Femur (tissue), 1 donor: ENCODE data around the gene GIPC1.

Experiments
- DNase-seq: peaks from one replicate; pipeline ENCODE4 v3.0.0-alpha.2; 2017

The GIPC1 gene

DNA sequence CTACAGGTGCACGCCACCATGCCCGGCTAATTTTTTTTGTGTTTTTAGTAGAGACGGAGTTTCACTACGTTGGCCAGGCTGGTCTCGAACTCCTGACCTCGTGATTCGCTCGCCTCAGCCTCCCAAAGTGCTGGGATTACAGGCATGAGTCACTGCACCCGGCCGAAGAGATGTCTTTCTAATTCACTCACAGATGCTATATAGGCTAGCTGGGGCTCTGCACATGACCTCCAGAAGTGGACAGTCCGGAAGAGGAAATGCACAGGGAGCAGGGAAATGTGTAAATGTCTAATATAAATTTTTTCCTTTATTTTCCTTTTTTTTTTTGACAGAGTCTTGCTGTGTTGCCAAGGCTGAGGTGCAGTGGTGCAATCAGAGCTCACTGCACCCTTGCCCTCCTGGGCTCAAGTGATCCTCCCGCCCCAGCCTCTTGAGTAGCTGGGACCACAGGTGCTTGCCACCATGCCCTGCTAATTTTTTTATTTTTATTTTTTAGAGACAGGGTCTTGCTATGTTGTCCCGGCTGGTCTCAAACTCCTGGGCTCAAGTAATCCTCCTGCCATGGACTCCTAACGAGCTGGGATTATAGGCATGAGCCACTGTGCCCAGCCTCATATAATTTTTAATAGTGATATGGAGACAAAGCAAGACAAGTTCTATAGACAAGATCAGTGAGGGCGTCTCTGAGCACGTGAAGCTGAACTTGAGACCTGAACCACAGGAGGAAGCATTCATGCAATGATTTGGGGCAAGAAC, 8.4 kb downstream of the GIPC1 start:
- no peak for DNase-seq

DNA sequence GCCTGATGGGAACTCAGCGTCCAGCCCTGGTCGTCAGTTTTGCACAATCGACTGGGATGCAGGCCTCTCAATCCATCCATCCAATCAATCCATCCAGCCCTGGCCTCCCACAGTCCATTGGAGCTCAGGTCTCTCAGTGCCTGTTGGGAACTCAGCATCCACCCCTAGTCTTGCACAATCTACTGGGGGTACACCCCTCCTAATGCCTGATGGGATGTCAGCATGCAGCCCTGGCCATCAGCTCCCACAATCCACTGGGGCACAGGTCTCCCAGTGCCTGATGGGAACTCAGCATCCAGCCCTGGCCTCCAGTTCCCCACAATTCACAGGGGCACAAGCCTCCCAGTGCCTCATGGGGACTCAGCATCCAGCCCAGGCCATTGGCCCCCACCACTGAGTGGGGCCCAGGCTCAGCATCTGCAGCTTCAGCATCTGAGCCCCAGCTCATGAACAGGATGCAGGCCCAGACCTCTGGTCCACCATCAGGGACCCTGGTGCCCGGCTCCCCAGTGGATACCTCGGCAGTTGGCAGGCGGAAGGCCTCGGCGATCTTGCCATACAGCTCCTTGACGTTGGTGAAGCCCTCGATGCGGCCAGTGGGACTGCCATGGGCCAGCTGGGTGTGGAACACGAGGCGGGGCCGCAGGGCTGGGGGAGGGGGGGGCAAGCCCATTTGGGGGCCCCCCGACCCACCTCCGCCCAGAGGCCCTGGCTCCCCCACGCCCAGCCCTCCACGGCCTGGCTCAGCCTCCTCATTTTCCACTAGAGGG, 13.6 kb downstream of the GIPC1 start:
- DNase-seq: no peak

GRCh38 chr19:14480700-14481079, 15.2 kb downstream of the GIPC1 start:
- DNase-seq: no peak

DNA sequence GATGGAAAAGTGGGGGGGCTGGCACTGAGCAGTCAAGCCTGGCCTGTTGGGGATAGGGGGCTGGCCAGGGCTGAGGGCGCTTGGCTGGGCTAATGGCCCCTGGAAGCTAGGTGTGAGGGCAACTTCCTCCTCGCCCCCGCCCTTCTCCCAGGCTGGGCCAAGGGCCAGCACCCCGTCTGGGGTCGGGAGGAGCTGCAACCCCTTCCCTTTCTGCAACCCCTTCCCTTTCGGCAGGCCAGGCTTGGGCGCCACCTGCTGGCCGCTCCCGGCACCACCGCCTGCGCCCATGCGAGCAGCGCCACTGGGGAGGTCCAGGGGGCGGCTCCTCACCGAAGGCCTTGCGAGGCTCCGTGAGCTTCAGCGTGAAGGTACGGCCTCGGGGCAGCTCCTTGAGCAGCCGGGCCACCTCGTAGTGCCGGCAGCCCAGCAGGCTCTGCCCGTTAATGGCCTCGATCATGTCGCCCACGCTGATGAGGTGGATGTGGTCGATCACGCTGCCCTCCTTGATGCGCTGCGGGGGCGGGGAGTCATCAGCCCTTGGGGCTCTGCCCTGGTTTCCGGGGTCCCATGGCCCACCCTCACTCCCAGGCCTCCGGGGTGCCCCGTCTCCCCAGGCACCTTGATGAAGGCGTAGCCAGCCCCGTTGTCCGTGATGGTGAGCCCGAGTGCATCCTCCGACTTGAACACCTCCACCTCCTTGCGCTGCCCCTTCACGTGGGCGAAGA, 15.8 kb downstream of the GIPC1 start:
- DNase-seq: peak; percentile 57

DNA sequence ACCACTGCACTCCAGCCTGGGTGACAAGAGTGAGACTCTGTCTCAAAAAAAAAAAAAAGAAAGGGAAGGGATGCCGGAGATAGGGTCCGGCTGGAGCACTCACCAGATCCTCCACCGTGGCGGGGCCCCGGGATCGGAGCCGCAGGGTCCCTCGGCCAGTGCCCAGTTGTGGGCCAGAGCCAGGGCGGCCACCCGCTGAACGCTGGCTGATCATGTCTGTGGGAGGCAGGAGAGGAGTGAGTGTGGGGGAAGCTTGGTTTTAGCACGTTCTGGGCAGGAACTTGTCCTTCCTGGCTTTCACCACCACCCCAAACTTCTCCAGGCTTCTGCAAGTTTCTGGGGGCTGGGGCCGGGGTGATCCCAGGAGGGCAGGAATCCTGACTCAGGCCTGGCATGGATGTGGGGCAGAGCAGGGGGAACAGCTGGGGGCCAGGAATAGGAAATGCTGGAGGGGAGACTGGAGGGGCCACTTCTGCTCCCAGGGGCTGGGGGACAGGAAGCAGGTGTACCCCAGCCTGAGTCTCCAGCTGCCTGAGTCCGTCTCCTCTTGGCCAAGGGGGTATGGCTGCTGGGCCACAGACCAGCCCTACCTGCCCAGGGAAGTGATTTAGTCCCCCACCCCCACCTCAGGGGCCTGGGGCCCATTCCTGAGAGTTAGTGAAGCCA, 16.5 kb downstream of the GIPC1 start:
- no peak for DNase-seq

DNA sequence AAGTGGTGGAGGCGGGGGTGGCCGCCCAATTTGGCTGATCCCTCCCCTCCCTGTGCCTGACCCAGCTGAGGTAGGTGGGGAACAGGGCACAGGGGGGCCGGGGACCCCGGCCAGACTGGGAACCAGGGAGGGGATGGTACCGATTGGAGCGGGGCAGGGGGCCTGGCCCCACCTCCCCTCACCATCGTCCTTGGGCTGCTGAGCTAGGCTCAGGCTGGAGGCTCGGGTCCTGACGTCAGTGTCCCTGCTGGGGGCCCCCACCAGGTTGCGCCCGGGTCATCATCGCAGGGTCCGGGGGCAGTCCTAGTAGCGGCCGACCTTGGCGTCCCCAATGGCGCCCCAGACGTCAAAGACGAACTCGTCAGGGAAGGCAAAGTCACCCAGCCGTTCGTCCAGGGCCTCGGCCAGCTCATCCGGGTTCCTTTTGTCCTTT, 17.8 kb downstream of the GIPC1 start:
- no peak for DNase-seq

DNA sequence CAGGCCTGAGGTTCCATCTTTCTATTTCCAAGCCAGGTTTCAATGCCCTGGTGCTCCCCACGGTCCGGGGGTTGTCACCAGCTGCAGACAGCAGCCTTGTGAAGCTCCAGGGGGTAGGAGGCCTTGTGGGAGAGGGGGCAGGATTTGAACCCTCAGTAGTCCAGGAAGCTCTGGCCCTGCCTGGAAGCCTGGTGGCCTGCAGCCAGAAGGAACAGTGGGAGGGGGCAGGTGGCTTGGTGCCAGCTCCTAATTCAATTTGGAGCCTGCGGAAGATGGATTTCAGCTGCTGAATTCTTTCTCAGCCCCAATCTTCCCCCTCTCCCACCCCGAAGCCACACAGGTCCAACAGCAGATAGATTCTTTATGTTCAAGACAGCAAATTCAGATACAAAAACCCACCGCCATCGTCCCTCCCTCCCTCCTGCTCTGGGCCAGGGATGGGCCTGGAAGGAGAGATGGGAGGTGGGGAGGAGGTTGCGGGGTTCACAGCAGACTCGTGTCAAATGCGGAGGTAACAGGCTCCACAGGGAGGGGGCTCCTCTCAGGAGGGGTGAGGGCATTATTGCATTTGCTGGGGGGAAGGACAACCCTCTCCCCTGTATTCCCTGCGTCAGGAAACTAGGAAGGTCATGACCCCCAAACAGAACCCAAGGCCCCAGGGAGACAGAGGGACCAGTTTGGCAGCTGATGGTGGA, 18.4 kb downstream of the GIPC1 start:
- peak; percentile 73 for DNase-seq

- peak; percentile 69 for DNase-seq
Observed at GRCh38 chr19:14476673-14477401, 19.1 kb downstream of the GIPC1 start.

DNA sequence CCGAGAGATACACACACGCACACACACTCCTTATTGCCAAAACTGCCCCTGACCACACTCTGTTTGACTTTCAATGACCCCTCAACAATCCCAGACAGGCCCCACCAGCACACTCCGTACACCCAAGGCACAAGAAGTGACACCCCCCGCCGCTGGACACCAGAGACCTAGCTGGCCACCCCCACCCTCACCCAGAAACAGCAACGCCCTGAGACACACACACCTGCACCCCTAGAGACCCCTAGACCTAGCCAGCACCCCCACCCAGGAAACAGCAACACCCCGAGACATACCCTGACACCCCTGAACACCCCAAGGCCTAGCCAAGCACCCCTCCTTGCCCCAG, 19.6 kb downstream of the GIPC1 start:
- no peak for DNase-seq

GRCh38 chr19:14475251-14476073, 20.5 kb downstream of the GIPC1 start, which contains the start of gene PTGER1:
PTGER1 (minus strand) TSS chr19:14475354; CDS start chr19:14474320, 1,034 bp downstream.
- DNase-seq: no peak

- no peak for DNase-seq
Observed at GRCh38 chr19:14474827-14475226, 21.1 kb downstream of the GIPC1 start.

DNA sequence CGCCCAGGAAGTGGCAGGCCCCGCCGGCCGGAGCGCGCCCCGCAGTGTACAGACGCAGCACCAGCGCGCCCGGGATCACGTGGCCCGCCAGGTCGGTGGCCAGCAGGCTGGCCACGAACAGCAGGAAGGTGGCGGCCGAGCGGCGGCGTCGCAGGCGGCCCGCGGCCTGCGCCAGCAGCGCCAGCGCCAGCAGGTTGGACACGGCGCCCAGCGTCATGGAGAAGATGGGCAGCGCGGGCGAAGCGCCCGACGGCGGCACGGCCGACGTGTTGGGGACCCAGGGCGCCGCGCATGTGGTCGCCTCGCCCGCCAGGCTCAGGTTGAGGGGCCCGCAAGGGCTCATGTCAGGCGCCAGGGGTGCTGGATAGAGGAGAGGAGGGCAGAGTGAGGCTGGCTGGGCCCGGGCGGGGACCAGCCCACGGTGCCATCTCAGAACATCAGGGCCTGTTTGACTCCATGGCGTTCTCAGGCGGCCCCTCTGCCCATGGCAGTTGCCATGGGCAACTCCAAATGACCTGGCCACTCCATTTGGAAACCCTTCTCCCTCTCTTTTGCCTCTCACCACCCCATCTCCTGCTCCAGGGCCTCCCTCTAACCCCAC, 21.8 kb downstream of the GIPC1 start:
- DNase-seq: no peak

- no peak for DNase-seq
Observed at GRCh38 chr19:14473073-14473977, 22.6 kb downstream of the GIPC1 start.

- peak; percentile 80 for DNase-seq
Observed at GRCh38 chr19:14472202-14472938, 23.6 kb downstream of the GIPC1 start.

DNA sequence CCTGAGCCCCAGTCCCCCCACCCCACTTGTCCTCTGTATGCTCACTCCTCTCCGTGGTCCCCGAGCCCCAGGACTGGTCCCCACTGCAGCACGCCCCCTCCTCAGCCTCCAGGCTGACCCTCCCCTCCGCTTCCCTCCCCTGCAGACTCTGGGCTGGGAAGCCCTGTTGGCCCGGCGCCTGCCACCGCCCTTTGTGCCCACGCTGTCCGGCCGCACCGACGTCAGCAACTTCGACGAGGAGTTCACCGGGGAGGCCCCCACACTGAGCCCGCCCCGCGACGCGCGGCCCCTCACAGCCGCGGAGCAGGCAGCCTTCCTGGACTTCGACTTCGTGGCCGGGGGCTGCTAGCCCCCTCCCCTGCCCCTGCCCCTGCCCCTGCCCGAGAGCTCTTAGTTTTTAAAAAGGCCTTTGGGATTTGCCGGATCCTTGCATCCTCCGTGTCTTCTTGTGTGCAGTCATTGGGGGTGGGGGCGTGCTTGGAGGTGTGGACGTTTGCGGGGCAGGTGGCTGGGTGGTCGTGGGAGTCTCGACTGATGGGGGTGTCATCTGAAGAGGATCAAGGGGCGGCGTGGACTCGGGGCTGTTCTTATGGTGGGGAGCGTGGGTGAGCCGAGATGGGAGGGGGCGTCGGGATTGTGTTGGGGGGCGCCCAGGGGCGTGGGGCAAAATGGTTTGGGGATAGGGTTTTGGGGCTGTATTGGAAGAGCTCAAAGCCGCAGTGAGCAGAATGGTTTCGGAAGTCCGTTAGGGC, 24.3 kb downstream of the GIPC1 start:
- no peak for DNase-seq

DNA sequence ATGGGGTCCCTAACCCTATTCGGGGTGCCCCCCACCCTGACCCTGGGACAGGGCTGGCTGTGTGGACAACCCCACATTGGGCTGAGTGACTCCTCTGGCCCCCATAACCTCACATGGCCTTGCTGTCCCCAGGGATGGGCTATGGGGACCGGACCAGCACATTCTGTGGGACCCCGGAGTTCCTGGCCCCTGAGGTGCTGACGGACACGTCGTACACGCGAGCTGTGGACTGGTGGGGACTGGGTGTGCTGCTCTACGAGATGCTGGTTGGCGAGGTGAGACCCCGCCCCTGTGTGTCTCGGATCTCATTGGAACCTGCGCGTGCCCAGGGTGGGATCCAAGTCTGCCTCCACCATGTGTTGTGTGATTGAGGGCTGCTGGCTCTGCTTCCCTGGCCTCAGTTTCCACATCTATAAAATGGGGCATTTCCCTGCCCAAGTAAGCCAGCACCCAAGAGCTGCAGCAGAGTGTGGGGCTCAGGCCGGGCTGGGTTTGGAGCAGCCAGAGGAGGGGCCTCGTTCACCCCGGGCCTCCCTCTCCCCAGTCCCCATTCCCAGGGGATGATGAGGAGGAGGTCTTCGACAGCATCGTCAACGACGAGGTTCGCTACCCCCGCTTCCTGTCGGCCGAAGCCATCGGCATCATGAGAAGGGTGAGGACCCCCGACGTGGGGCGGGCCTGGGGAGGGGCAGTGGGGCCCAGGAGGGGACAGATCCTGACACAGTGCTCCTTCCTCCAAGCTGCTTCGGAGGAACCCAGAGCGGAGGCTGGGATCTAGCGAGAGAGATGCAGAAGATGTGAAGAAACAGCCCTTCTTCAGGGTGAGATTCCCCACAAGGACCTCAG, 25.7 kb downstream of the GIPC1 start:
- DNase-seq: no peak

- no peak for DNase-seq
Observed at GRCh38 chr19:14467816-14468215, 28.1 kb downstream of the GIPC1 start.
